DMS153 treated with DMSO at 0.1 percent for 48 hours (cell line): Measurements from ENCODE around the gene ITPR3.
A peak's percentile ranks its signal among the peaks of the same experiment; 100 is the strongest.

ENCODE experiments used
- DNase-seq: peaks from one replicate; lab custom pipeline; 2025; ENCODE audit not compliant: unreplicated experiment; lab: John Stamatoyannopoulos, UW

ITPR3 gene

GRCh38 chr6:33633462-33634158 is 12.5 kb downstream of the ITPR3 start:
- no peak for DNase-seq

- peak; percentile 32 for DNase-seq
These were observed 13.1 kb downstream of the ITPR3 start for GRCh38 chr6:33634161-33634727.

DNA sequence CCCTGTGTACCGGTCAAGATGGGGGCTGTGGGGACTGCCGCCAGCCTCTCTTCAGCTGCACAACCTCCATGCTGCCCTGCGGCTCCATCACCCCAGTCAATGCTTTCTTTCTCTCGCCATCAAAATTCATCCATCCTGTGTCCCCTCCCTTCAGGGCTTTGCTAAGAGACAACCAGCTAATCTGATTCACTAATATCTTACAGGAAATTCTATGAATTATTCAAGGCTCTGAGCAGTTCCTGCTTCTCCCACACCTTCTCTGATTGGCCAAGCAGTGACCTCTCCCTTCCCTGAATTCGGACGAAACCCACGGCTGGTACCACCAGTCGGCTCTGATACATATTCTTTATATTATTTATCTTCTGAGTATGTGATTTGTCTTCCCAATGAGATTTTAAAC is 13.8 kb downstream of the ITPR3 start:
- DNase-seq: no peak

- no peak for DNase-seq
These were observed 15.5 kb downstream of the ITPR3 start for GRCh38 chr6:33636655-33637054.

DNA sequence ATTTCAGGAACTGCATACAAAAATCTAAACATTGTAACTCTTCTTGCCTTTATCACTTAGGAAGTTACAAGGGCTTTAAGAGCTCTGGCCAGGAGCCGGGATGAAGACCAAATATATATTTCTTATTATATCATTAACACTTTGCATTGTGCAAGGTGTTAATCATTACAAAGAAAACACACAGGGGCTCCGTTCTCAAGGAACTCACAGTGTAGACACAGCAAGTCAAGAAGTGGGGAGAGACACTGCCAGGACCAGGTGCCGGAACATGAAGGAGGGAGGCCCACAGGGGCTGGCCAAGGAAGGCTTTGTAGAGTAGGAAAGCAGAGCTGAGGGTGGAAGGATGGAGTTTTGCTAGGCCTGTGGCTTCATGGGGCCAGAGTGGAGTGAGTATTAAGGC is 17.4 kb downstream of the ITPR3 start:
- no peak for DNase-seq

GRCh38 chr6:33639559-33639958 is 18.4 kb downstream of the ITPR3 start:
- DNase-seq: no peak

DNA sequence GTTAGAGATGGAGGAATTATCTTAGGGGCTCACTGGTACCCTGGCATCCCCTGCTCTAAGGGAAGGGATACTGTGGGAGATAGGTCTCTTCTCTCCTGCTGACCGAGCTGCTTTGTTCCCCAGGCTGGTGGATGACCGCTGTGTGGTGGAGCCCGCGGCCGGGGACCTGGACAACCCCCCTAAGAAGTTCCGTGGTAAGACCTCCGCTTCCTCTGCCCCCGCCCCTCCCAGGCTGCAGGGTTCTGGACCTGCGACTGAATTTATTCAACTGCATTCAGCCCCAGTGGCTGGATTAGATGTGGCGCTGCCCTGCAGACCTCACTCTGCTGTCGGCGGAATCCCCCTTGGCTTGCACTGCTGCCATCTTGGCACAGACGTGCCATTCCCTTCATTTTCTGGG is 19.2 kb downstream of the ITPR3 start:
- DNase-seq: no peak

- DNase-seq: no peak
These were observed 20.0 kb downstream of the ITPR3 start for GRCh38 chr6:33641144-33641543.

DNA sequence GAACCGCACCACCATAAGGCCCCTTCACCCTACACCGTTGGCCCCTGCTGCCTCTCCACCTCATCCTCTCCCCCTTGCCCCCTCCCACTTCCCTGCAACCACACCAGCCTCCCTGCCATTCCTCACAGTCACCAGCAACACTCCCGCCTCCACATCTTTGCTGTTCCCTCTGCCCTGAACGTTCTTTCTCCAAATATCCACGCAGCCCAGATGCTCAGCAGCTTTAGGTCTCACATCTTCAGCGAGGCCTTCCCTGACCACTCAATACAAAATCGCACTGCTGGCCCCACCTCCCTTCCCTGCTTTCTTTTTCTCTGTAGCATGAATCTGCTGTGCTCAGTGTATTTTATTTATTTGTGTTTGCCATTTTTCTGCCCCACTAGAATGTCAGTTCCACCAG is 20.5 kb downstream of the ITPR3 start:
- no peak for DNase-seq

- no peak for DNase-seq
These were observed 21.8 kb downstream of the ITPR3 start for GRCh38 chr6:33642897-33643296.

GRCh38 chr6:33651403-33651802 is 30.3 kb downstream of the ITPR3 start:
- DNase-seq: no peak

GRCh38 chr6:33652002-33652401 is 30.9 kb downstream of the ITPR3 start:
- no peak for DNase-seq

DNA sequence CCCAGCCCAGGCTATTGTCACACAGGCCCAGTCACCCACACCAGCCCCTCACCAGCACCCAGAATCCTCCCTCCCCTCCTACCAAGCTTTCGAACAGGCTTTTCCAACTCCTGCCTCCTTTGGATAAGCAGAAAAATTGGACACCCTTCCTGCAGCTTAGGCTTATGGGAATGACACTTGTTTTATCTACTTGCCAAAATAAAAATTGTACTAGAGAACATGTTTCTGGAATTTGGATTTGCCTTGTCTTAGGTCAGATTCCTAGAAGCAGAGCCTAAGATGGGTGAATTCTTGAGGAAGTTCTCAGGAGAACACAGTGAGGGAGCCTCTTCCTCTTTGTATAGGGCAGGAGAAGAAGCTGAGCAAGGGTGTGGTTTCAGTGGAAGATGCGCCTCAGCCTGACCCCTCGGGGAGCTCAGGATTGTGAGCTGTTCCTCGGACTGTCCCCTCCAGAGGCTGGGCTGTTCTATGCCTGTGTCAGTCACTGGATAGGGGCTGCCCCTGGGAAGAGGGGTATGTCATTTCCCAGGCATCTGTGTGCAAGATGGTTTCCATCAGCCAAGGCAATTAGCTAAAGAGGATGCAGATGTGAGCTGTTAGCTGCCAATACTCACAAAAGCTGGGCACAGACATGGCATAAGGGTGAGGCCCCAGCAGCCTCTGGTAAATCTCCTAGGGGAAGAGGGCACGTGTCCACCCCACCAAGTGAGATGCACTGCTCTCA is 33.9 kb downstream of the ITPR3 start:
- no peak for DNase-seq

- no peak for DNase-seq
These were observed 35.7 kb downstream of the ITPR3 start for GRCh38 chr6:33656844-33657243.

GRCh38 chr6:33658982-33659689 is 38.0 kb downstream of the ITPR3 start:
- DNase-seq: no peak

- no peak for DNase-seq
These were observed 38.9 kb downstream of the ITPR3 start for GRCh38 chr6:33659986-33660385.

GRCh38 chr6:33661106-33661838 is 40.1 kb downstream of the ITPR3 start:
- no peak for DNase-seq

- no peak for DNase-seq
These were observed 41.2 kb downstream of the ITPR3 start for GRCh38 chr6:33662318-33662717.

GRCh38 chr6:33663028-33663427 is 41.9 kb downstream of the ITPR3 start:
- DNase-seq: no peak

DNA sequence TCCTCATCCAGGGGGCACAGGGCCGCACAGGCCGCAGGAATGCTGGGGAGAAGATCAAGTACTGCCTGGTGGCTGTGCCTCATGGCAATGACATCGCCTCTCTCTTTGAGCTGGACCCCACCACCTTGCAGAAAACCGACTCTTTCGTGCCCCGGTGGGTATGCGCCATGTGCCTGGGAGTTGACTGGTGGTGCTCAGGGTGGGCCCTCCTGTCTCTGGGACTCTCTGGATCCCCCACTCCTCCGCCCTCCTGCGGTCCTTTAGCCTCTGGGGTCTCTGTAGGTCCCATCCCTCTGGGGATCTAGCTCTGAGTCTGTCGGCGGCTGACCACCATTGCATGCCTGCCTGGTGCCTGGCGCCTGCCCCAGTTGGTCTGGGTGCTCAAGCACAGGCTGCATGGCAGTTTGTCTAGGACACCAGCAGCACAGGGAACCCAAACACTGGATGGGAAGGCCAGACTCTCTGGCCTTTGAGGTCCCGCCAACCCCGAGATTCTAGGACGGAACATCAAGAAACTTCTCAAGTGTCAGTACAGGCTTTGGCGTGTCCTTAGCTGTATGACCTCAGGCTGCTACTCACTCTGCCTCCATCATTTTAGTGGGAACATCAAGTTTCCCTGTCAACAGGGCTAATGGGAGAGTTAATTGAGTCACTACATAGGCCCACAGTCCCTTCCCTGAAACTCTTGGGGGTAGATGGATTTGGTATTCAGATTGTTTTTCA is 42.8 kb downstream of the ITPR3 start:
- no peak for DNase-seq
